Thyroid gland (tissue), 4 donors: Measurements from ENCODE around the gene GCNA.

ENCODE experiments used
- CTCF ChIP-seq, 6 experiments: fragments of 200-600 bp in 3 of 6; fragments of 450-650 bp in 3 of 6; sonication (generic) in 3 of 6; IDR thresholded peaks; one replicate each; pipeline ENCODE4 v1.5.1; 2016 to 2019; ENCODE audit warnings: antibody characterized with exemption in 6 of 6, mild to moderate bottlenecking in 2 of 6, inconsistent platforms in 1 of 6, moderate library complexity in 1 of 6
- POLR2A ChIP-seq, 2 donors: fragments of 450-650 bp; IDR thresholded peaks; one replicate each; pipeline ENCODE4 v1.6.1; 2017; ENCODE audit warnings: antibody characterized with exemption in 2 of 2, mild to moderate bottlenecking in 2 of 2, moderate library complexity in 1 of 2

- TF ChIP-seq POLR2A (IDR thresholded peaks at IDR 0.05) (no peak), CTCF (IDR thresholded peaks at IDR 0.05) (peak in 4 of 6 experiments; percentile 42 to 50 (median 46))
Observed at GRCh38 chrX:71650333-71650969, 72.2 kb downstream of the GCNA start.
